HG03175 (cell line): Measurements from ENCODE around the gene MPRIP.

Source experiments
- ATAC-seq: cut with Tn5 transposase; IDR thresholded peaks from one replicate; pipeline ENCODE4 v1.9.1; 2021; ENCODE audit warnings: mild to moderate bottlenecking, moderate library complexity; ENCODE audit not compliant: unreplicated experiment

MPRIP gene

GRCh38 chr17:17064322-17064721, 22.1 kb downstream of the MPRIP start:
- no peak for ATAC-seq

GRCh38 chr17:17066021-17066420, 23.8 kb downstream of the MPRIP start:
- no peak for ATAC-seq

- no peak for ATAC-seq
These were observed 25.0 kb downstream of the MPRIP start for GRCh38 chr17:17067257-17067656.

GRCh38 chr17:17069849-17070248, 27.6 kb downstream of the MPRIP start:
- ATAC-seq = no peak

GRCh38 chr17:17070931-17071330, 28.7 kb downstream of the MPRIP start:
- no peak for ATAC-seq

GRCh38 chr17:17071531-17072360, 29.5 kb downstream of the MPRIP start:
- ATAC-seq = no peak

- no peak for ATAC-seq
These were observed 30.3 kb downstream of the MPRIP start for GRCh38 chr17:17072546-17072945.

GRCh38 chr17:17073030-17073564, 30.8 kb downstream of the MPRIP start:
- no peak for ATAC-seq

GRCh38 chr17:17073581-17074403, 31.5 kb downstream of the MPRIP start:
- no peak for ATAC-seq

GRCh38 chr17:17075125-17075781, 33.0 kb downstream of the MPRIP start:
- ATAC-seq = no peak

- no peak for ATAC-seq
These were observed 33.8 kb downstream of the MPRIP start for GRCh38 chr17:17076066-17076465.

GRCh38 chr17:17077101-17077500, 34.8 kb downstream of the MPRIP start:
- ATAC-seq = no peak

- no peak for ATAC-seq
These were observed 35.8 kb downstream of the MPRIP start for GRCh38 chr17:17077861-17078732.

GRCh38 chr17:17078832-17079231, 36.6 kb downstream of the MPRIP start:
- ATAC-seq = no peak

GRCh38 chr17:17079336-17079735, 37.1 kb downstream of the MPRIP start:
- ATAC-seq = no peak

GRCh38 chr17:17079761-17080160, 37.5 kb downstream of the MPRIP start:
- ATAC-seq = no peak

- no peak for ATAC-seq
These were observed 37.9 kb downstream of the MPRIP start for GRCh38 chr17:17080181-17080631.

GRCh38 chr17:17080781-17081180, 38.5 kb downstream of the MPRIP start:
- no peak for ATAC-seq

GRCh38 chr17:17081304-17081940, 39.2 kb downstream of the MPRIP start:
- no peak for ATAC-seq

GRCh38 chr17:17082878-17083277, 40.6 kb downstream of the MPRIP start:
- ATAC-seq = no peak
